Fibroblast of skin of right quadriceps (primary cell): ENCODE measurements around the gene PTCD2.

Experiments used
- DNase-seq: peaks from one replicate; pipeline ENCODE4 v3.0.0-alpha.2; 2013

PTCD2 gene

GRCh38 chr5:72351376-72351775 lies 31.2 kb downstream of the PTCD2 start:
- no peak for DNase-seq

DNA sequence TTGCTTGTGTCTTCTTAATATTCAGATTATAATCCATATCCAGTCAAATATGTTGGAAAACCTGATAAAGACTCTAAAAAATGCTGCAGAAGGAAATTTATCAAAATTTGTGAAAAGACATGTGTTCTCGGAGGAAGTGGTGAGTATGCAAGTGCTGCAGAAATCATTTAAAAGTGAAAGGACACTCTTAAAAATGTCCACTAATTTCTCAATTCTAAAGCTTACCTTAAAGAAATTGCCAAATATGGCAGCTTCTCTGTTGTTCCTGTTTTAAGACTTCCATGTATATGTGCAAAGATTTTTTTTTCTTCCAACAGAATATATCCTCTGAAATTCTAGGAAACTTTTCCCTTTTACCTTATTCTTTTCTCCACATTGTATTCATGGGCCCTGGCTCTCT lies 32.4 kb downstream of the PTCD2 start:
- DNase-seq, result no peak

- peak; percentile 55 for DNase-seq
Observed at GRCh38 chr5:72353046-72353445, 32.9 kb downstream of the PTCD2 start.

DNA sequence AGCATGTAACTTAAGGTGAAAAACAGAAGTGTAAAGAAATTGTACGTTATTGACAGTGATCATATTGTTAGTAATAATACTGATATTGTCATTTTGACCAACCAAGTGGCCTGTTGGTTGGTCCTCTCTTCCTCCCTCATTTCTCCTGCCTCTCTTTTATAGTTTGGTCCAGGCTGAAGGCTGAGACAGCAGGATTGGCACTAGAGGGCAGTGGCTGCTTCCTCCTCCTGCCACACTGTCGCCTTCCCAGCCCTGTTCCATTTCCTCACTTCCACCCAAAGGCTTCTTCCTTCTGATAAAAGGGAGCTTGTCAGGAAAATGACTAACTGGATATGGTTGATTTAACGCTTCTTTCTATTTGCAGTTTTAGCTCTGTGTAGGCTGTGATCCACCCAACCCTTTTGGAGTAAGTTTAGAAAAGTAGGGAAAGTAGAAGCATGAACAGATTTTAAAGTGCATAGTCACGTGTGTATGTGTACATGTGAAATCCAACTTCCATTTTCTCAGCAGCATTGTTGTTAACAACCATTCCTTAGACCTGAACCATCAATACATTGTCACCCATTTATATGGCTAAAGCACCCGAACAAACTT lies 35.6 kb downstream of the PTCD2 start:
- DNase-seq, result peak; percentile 25

DNA sequence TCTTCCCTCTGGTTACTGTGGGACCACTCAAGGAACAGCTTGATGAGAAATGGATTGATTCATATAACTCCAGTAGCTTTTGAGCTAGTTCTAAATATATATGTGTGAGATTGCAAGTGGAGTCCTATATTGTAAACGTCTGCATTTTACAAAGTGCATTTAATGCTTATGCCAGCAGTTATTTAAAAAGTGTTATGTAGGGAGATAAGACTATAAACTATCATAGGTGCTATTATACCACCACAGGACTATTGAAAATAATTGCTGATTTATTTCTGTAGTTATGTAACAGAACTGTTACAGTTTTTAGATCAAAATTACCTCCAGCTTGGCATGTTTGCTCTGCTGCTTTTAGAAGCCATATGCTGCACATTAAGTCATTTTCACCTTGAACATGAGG lies 36.2 kb downstream of the PTCD2 start:
- DNase-seq, result no peak

DNA sequence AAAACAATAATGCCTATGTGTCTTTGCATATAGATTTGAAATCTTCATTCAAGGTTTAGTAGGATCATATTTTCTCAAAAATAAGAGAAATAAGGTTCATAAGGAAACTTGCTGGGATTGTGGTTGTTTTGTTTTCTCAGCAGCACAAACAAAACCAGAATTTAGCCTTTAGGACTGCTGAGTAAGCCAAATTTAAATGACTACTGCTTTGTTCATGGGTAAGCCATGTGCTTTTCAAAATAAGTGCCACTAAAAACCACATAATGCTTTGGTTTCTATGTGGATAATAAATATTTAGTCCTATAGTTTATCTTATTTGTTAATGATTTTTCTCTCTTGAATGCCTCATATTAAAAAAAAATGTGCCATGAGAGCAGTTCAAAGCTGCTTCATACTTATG lies 38.8 kb downstream of the PTCD2 start:
- no peak for DNase-seq

GRCh38 chr5:72359886-72360285 lies 39.7 kb downstream of the PTCD2 start:
- DNase-seq, result no peak

DNA sequence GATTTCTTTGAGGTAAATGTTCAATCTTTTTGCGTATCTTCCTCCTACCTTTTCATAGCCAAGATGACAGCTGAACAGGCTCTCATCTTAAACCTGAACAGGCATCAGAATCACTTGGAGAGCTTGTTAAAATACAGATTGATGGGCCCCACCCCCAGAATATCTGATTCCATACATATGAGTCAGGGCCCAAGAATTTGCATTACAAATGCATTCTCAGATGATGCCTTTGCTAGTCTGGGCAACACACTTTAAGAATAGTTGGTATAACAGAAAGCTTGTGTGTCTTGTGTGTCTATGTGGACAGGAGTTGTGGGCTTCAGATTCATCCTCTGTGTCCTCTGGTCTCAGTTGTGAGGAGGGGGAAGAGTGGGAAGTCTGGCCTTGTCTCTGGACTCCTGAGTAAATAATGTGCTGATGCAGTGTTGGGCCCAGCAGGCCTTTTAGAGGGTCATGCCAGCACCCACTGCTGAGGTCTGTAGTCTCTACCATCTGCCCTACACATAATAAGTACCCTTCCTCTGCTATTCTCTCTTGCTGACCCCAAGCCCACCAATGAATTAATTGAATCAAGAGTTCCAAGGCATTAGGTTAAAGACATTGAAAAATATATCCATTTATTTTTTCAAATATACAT lies 43.1 kb downstream of the PTCD2 start:
- DNase-seq, result peak; percentile 87

GRCh38 chr5:72364171-72364570 lies 44.0 kb downstream of the PTCD2 start:
- DNase-seq, result no peak

GRCh38 chr5:72364951-72365350 lies 44.8 kb downstream of the PTCD2 start:
- no peak for DNase-seq

DNA sequence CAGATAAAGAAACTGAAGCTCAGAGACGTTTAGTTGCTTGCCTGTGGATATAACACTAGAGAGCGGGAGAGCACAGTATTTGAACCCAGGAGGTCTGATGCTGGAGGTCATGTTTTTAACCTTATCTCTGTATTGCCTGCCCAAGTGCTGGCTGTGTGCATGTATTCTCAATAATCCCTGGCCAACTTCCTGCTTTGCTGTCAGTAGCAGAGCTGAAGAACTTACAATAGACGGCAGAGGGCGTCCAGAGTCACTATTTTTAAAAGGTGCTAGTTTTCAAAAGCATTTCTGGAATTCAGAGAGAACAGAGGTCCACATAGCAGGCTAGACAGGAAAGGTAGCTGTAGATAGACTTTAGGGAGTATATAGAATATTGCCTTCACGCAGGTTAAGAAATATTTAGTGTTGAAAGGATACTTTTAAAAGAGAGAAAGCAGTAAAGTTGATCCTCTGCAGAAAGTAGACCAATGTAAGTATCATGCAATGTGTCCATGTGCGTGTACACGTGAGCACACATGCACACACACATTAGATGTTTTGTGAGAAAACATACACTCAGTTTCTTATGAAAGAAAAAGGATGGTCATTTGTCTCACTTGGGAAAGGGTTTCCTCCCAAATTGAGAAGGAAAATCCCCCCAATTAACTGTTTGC lies 46.3 kb downstream of the PTCD2 start:
- DNase-seq, result peak; percentile 79

GRCh38 chr5:72368271-72368670 lies 48.1 kb downstream of the PTCD2 start:
- no peak for DNase-seq

DNA sequence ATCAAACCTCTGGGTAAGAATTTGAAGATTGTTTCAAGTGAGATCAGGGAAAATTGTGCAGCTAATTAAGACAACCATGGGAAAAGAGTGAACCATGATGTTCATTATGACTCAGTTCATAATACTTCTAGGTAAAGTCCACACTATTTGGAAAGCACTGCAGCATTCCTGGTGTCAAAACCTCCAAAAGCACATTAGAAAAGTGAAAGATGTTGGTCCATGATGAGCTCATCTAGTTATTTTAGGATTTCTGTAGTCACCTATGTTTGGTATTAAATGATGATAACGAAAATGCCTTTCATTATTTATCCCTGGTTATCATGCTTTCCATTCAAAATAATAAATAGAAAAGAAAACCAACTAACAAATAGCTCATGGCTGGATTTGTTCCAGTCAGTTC lies 49.1 kb downstream of the PTCD2 start:
- DNase-seq, result peak; percentile 51

DNA sequence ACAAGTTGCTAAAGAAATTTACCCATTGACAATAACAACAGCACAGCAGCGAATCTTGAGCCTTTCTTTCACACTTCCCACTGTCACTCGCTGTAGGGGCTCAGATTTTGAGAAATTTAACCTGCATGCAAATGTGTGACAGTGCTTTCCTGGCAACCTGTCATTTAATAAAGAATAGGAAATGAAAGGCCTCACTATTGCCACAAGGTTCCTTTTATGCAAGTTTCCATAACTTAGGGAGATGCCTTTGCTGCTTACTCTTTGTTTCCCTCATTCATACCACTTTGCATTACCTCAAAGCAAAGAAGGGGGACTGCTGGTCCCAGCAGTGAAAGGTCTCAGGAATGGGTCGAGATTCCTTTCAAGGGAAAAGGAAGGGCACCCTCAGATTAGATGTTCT lies 49.5 kb downstream of the PTCD2 start:
- DNase-seq, result no peak

- DNase-seq, result no peak
Observed at GRCh38 chr5:72372331-72372730, 52.2 kb downstream of the PTCD2 start.

- no peak for DNase-seq
Observed at GRCh38 chr5:72372923-72373322, 52.8 kb downstream of the PTCD2 start.

DNA sequence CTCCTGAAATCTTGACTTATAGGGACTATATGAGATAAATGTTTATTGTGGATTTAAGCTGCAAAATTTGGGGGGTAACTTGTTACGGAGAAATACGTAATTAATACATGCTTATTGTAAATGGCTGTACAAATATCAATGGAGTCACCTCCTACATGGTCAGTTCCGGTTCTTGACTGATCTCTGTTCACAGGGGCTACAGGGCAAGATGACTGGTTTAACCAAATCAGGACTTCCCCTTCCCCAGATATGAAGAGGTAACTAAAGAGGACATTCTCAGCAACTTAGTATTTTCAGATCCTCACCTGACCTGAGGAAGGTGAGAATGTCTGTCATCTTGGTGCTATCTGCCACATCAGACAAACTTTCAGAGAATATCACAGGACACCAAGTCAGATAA lies 54.7 kb downstream of the PTCD2 start:
- DNase-seq, result no peak

GRCh38 chr5:72376381-72376780 lies 56.2 kb downstream of the PTCD2 start:
- no peak for DNase-seq

GRCh38 chr5:72377910-72378638 lies 57.9 kb downstream of the PTCD2 start:
- peak; percentile 43 for DNase-seq

GRCh38 chr5:72378639-72379289 lies 58.6 kb downstream of the PTCD2 start:
- peak; percentile 90 for DNase-seq

DNA sequence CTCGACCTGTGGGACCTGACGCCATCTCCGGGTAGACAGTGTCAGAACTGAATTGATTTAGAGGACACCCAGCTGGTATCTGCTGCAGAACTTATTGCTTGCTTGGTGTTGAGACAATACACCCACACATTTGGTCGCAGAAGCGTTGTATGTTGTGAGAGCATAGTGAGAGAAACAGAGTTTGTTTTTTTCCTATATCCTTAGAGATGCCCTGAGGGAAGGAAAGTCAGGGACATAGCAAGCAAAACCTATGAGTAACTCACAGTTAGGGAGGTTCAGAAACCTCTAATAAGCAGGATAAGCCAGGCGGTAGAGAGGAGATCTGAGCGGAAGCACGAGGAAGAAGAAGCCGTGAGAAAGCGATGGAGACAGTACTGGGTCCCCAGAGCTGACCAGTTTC lies 59.8 kb downstream of the PTCD2 start:
- no peak for DNase-seq

DNA sequence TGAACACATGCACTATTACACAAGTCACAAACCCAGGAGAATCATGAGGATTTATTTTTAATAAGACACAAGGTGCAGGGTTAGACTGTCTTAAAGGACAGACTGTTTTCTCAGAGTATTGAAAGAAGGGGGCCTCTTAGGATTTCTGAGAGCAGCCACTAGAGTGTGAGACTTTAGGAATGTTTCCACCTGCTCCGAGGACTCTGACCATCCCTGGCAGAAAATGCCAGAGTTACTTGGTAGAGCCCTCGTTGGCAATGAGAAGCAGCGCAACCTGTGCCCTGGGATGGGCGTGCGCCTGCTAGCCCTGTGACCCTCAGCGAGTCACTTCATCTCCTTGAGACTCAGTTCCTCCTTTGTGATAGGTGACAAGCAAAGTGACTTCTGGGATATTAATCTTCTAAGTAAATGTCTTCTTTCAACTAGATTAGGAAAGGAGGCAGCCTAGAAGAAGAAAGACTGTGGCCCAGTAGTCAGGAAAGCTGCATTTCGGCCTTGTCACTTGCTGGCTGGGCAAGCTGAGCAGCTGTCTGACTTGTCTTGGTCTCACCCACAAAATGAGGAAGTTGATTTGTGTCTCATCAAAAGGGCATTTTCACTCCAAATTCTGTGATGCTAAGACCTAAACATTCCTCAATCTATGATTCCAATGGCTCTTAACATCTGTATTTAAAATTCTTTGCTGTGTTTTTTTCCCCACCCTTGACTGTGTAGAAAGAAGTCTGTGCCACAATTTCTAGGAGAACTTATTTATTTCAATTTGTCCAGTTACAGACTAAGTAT lies 60.5 kb downstream of the PTCD2 start:
- no peak for DNase-seq

DNA sequence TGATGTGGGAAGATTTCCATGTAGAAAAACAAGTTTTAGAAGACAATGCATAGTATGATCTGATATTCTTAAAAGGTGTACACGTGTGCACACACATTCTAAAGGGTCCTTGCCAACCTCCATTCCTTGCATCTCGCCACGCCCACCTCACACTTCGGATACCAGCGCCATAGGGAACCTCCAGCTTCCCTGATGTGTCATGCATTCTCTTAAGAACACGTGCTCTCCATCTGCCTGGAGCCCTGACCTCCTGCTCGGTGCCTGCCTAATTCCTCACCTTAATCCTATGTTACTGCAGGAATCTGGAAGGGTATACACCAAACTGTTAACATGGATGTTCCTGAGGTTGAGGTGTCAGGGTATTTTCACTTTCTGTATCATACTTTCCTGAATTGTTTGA lies 63.1 kb downstream of the PTCD2 start:
- DNase-seq, result peak; percentile 71
